GM18867 (cell line): ENCODE results near the gene LIM2.

ENCODE experiments used
- ATAC-seq: cut with Tn5 transposase; IDR thresholded peaks from one replicate; pipeline ENCODE4 v1.9.1; 2021; ENCODE audit warnings: mild to moderate bottlenecking, moderate library complexity; ENCODE audit not compliant: unreplicated experiment

Gene LIM2

GRCh38 chr19:51366389-51367254 lies 21.2 kb downstream of the LIM2 start:
- peak; percentile 53 for ATAC-seq

- no peak for ATAC-seq
These were observed 21.8 kb downstream of the LIM2 start, which contains the start of gene ETFB for GRCh38 chr19:51365965-51366388. TSS of gene ETFB (minus strand) at chr19:51366388. CDS start at chr19:51366326, 62 bp downstream.

GRCh38 chr19:51365211-51365964 lies 22.4 kb downstream of the LIM2 start:
- ATAC-seq = no peak

GRCh38 chr19:51364200-51365106 lies 23.3 kb downstream of the LIM2 start:
- ATAC-seq = no peak

- ATAC-seq = no peak
These were observed 26.5 kb downstream of the LIM2 start for GRCh38 chr19:51361239-51361638.

- no peak for ATAC-seq
These were observed 28.5 kb downstream of the LIM2 start for GRCh38 chr19:51359294-51359693.

- ATAC-seq = no peak
These were observed 29.8 kb downstream of the LIM2 start for GRCh38 chr19:51357952-51358351.

GRCh38 chr19:51356159-51356801 lies 31.5 kb downstream of the LIM2 start:
- no peak for ATAC-seq

GRCh38 chr19:51354742-51355148 lies 33.0 kb downstream of the LIM2 start:
- ATAC-seq = no peak

- ATAC-seq = no peak
These were observed 33.6 kb downstream of the LIM2 start for GRCh38 chr19:51354103-51354741.

- ATAC-seq = no peak
These were observed 34.9 kb downstream of the LIM2 start for GRCh38 chr19:51352783-51353360.

GRCh38 chr19:51351266-51351990 lies 36.3 kb downstream of the LIM2 start:
- ATAC-seq = no peak

- no peak for ATAC-seq
These were observed 40.4 kb downstream of the LIM2 start for GRCh38 chr19:51347209-51347928.

- ATAC-seq = no peak
These were observed 41.0 kb downstream of the LIM2 start for GRCh38 chr19:51346742-51347141.

- ATAC-seq = no peak
These were observed 42.6 kb downstream of the LIM2 start for GRCh38 chr19:51345076-51345620.

GRCh38 chr19:51342631-51343569 lies 44.9 kb downstream of the LIM2 start:
- ATAC-seq = no peak
